GM21786 (cell line): ENCODE data around the gene IL1F10.

Source experiments
- ATAC-seq: cut with Tn5 transposase; IDR thresholded peaks from one replicate; pipeline ENCODE4 v1.9.1; 2021; ENCODE audit not compliant: unreplicated experiment

Gene IL1F10

GRCh38 chr2:113058998-113059960, 8.5 kb upstream of the IL1F10 start, which contains the start of gene IL36RN:
Gene IL36RN (plus strand): TSS chr2:113059198. CDS start chr2:113059439, 241 bp downstream.
- no peak for ATAC-seq

- ATAC-seq: no peak
Measured at GRCh38 chr2:113060396-113060795, 7.4 kb upstream of the IL1F10 start.

- ATAC-seq: no peak
Measured at GRCh38 chr2:113060796-113061195, 7.0 kb upstream of the IL1F10 start.

GRCh38 chr2:113061241-113061640, 6.5 kb upstream of the IL1F10 start:
- ATAC-seq: no peak

GRCh38 chr2:113061896-113062770, 5.6 kb upstream of the IL1F10 start:
- no peak for ATAC-seq

- no peak for ATAC-seq
Measured at GRCh38 chr2:113064281-113064680, 3.5 kb upstream of the IL1F10 start.

- no peak for ATAC-seq
Measured at GRCh38 chr2:113064898-113065297, 2.9 kb upstream of the IL1F10 start.

GRCh38 chr2:113068249-113068648, 479 bp downstream of the IL1F10 start:
- ATAC-seq: no peak

- ATAC-seq: no peak
Measured at GRCh38 chr2:113068706-113069485, 1.1 kb downstream of the IL1F10 start.

- no peak for ATAC-seq
Measured at GRCh38 chr2:113069676-113070605, 2.2 kb downstream of the IL1F10 start.

GRCh38 chr2:113070606-113070975, 2.8 kb downstream of the IL1F10 start:
- no peak for ATAC-seq

- no peak for ATAC-seq
Measured at GRCh38 chr2:113072584-113072983, 4.8 kb downstream of the IL1F10 start.

GRCh38 chr2:113073325-113073834, 5.6 kb downstream of the IL1F10 start:
- ATAC-seq: no peak

GRCh38 chr2:113075030-113075429, 7.3 kb downstream of the IL1F10 start:
- no peak for ATAC-seq

- no peak for ATAC-seq
Measured at GRCh38 chr2:113075600-113075999, 7.8 kb downstream of the IL1F10 start.

GRCh38 chr2:113076954-113077669, 9.3 kb downstream of the IL1F10 start:
- ATAC-seq: no peak

GRCh38 chr2:113077921-113078320, 10.2 kb downstream of the IL1F10 start:
- ATAC-seq: no peak

- ATAC-seq: no peak
Measured at GRCh38 chr2:113078350-113078839, 10.6 kb downstream of the IL1F10 start.

GRCh38 chr2:113079131-113079530, 11.4 kb downstream of the IL1F10 start:
- ATAC-seq: no peak
